ENCODE data around the gene SLC2A3.

DNA sequence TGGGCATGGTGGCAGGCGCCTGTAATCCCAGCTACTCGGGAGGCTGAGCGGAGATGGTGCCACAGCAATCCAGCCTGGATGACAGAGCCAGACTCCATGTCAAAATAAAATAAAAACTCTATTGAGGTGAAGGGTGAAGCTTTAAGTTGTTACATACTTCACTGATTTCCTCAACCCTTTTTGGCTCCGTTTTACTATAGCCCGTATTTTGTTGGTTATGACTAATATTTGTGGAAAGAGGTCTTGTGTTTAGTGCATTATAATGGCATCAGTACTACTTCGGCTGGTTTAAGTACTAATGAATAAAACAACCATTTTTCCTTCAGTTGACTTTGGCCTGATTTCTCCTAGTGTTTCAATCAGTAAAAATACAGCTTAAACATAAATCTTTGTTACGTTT, 36.2 kb downstream of the SLC2A3 start:
- TF ChIP-seq, protein P1, sequence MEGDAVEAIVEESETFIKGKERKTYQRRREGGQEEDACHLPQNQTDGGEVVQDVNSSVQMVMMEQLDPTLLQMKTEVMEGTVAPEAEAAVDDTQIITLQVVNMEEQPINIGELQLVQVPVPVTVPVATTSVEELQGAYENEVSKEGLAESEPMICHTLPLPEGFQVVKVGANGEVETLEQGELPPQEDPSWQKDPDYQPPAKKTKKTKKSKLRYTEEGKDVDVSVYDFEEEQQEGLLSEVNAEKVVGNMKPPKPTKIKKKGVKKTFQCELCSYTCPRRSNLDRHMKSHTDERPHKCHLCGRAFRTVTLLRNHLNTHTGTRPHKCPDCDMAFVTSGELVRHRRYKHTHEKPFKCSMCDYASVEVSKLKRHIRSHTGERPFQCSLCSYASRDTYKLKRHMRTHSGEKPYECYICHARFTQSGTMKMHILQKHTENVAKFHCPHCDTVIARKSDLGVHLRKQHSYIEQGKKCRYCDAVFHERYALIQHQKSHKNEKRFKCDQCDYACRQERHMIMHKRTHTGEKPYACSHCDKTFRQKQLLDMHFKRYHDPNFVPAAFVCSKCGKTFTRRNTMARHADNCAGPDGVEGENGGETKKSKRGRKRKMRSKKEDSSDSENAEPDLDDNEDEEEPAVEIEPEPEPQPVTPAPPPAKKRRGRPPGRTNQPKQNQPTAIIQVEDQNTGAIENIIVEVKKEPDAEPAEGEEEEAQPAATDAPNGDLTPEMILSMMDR (IDR thresholded peaks at IDR 0.05): no peak
- TF ChIP-seq, protein P2, sequence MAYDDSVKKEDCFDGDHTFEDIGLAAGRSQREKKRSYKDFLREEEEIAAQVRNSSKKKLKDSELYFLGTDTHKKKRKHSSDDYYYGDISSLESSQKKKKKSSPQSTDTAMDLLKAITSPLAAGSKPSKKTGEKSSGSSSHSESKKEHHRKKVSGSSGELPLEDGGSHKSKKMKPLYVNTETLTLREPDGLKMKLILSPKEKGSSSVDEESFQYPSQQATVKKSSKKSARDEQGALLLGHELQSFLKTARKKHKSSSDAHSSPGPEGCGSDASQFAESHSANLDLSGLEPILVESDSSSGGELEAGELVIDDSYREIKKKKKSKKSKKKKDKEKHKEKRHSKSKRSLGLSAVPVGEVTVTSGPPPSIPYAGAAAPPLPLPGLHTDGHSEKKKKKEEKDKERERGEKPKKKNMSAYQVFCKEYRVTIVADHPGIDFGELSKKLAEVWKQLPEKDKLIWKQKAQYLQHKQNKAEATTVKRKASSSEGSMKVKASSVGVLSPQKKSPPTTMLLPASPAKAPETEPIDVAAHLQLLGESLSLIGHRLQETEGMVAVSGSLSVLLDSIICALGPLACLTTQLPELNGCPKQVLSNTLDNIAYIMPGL (CRISPR knock-in tag; IDR thresholded peaks at IDR 0.05): no peak
- TF ChIP-seq FOXJ3 (CRISPR knock-in tag; IDR thresholded peaks at IDR 0.05; ENCODE audit: borderline replicate concordance) (no peak), SP1 (CRISPR knock-in tag; conservative IDR thresholded peaks at IDR 0.05) (no peak), ZNF138 (CRISPR knock-in tag; conservative IDR thresholded peaks at IDR 0.05) (no peak), NFYB (CRISPR knock-in tag; conservative IDR thresholded peaks at IDR 0.05; ENCODE audit: low read depth) (no peak)
- TF ChIP-seq, protein P3, sequence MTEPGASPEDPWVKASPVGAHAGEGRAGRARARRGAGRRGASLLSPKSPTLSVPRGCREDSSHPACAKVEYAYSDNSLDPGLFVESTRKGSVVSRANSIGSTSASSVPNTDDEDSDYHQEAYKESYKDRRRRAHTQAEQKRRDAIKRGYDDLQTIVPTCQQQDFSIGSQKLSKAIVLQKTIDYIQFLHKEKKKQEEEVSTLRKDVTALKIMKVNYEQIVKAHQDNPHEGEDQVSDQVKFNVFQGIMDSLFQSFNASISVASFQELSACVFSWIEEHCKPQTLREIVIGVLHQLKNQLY (CRISPR knock-in tag; IDR thresholded peaks at IDR 0.05): no peak
- TF ChIP-seq, protein P4, sequence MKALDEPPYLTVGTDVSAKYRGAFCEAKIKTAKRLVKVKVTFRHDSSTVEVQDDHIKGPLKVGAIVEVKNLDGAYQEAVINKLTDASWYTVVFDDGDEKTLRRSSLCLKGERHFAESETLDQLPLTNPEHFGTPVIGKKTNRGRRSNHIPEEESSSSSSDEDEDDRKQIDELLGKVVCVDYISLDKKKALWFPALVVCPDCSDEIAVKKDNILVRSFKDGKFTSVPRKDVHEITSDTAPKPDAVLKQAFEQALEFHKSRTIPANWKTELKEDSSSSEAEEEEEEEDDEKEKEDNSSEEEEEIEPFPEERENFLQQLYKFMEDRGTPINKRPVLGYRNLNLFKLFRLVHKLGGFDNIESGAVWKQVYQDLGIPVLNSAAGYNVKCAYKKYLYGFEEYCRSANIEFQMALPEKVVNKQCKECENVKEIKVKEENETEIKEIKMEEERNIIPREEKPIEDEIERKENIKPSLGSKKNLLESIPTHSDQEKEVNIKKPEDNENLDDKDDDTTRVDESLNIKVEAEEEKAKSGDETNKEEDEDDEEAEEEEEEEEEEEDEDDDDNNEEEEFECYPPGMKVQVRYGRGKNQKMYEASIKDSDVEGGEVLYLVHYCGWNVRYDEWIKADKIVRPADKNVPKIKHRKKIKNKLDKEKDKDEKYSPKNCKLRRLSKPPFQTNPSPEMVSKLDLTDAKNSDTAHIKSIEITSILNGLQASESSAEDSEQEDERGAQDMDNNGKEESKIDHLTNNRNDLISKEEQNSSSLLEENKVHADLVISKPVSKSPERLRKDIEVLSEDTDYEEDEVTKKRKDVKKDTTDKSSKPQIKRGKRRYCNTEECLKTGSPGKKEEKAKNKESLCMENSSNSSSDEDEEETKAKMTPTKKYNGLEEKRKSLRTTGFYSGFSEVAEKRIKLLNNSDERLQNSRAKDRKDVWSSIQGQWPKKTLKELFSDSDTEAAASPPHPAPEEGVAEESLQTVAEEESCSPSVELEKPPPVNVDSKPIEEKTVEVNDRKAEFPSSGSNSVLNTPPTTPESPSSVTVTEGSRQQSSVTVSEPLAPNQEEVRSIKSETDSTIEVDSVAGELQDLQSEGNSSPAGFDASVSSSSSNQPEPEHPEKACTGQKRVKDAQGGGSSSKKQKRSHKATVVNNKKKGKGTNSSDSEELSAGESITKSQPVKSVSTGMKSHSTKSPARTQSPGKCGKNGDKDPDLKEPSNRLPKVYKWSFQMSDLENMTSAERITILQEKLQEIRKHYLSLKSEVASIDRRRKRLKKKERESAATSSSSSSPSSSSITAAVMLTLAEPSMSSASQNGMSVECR (CRISPR knock-in tag; IDR thresholded peaks at IDR 0.05; ENCODE audit: borderline replicate concordance): no peak
- TF ChIP-seq, protein P5, sequence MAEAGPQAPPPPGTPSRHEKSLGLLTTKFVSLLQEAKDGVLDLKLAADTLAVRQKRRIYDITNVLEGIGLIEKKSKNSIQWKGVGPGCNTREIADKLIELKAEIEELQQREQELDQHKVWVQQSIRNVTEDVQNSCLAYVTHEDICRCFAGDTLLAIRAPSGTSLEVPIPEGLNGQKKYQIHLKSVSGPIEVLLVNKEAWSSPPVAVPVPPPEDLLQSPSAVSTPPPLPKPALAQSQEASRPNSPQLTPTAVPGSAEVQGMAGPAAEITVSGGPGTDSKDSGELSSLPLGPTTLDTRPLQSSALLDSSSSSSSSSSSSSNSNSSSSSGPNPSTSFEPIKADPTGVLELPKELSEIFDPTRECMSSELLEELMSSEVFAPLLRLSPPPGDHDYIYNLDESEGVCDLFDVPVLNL (CRISPR knock-in tag; IDR thresholded peaks at IDR 0.05; ENCODE audit: borderline replicate concordance, low read depth): no peak

Measured in WTC11 (cell line).